Glomerular endothelial cell (primary cell): ENCODE data around the gene DDX27. TPM values are rescaled to one million over a fixed set of nuclear protein-coding genes. Genes with fewer than 3 reads are reported as not detected.

ENCODE experiments used
- DNase-seq: peaks from one replicate; pipeline ENCODE4 v3.0.0-alpha.2; 2011; ENCODE audit warnings: low read depth, low spot score; ENCODE audit errors: extremely low read depth
- total RNA-seq: library from RNA; depleted of rRNA; stranded (reverse); fragments of >200 nt; gene quantifications from 2 replicates; pipeline ENCODE4 v1.2.3, GENCODE V29; 2015

Gene DDX27
- total RNA-seq, 1 donor from 2014 or later = 26.3 TPM

GRCh38 chr20:49247792-49248191, 28.6 kb downstream of the DDX27 start:
- DNase-seq = peak; percentile 62

GRCh38 chr20:49248301-49248700, 29.1 kb downstream of the DDX27 start:
- no peak for DNase-seq

DNA sequence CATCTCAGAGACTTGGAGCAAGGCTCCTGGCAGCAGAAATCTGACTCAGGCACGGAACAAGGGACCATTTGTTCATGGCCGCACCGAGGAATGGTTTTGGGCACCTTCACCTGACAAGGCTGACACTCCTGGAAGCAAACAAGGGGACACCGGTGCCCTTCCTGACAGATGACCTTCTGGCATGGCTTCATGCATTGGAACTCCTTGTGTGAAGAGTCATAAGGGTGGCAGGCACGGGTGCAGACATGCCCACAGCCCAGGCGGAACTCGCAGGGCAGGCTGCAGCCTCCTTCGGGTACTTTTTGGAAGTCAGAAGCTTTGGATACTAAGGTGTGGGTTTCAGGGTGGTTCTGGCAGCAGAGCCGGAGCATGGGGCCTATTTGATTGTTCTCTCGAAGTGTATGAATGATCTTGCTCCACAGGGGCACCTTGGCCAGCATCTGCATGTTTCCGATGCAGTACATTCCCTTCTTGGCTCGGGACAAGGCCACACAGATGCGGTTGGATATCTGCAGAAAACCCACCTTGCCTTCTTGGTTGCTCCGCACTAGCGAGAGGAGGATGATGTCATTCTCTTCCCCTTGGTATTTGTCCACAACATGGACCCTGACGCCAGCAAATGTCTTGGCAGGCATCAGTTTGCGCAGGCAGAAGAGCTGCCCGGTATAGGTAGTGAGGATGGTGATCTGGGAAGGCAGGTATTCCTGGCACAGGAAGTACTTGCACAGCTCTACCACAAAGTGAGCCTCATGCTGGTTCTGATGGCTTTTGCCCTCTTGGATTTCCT, 29.9 kb downstream of the DDX27 start:
- DNase-seq = no peak

- no peak for DNase-seq
Observed at GRCh38 chr20:49252556-49253350, 33.5 kb downstream of the DDX27 start.

- DNase-seq = no peak
Observed at GRCh38 chr20:49256261-49256660, 37.0 kb downstream of the DDX27 start.

DNA sequence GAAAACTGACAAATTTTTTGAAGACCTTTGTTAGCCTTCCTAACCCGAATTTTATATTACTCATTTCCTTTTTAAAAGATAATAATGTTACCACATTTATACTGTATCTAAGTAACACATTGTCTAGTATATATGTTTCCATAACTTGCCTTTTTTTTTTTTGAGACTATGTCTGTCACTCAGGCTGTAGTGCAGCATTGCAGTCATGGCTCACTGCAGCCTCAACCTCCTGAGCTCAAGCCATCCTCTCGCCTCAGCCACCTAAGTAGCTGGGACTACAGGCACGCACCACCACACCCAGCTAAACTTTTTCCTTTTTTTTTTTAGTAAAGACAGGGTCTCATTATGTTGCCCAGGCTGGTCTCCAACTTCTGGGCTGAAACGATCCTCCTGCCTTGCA, 40.1 kb downstream of the DDX27 start:
- DNase-seq = no peak

DNA sequence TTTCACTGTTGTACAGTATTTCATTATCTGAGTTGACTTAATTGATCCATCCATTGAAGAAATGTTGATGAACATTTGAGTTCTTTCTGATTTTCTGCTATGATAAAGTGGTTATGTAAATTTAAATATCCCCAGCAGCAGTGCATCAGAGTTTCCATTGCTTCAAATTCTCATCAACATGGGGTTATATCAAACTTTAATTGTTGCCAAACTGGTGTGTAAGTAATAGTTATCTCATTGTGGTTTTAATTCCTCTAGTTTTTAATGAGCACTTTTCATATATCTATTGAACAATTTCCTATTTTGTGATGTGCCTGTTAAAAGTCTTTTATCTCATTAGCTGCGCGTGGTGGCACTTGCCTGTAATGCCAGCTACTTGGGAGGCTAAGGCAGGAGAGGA, 40.6 kb downstream of the DDX27 start:
- no peak for DNase-seq

GRCh38 chr20:49260218-49260617, 41.0 kb downstream of the DDX27 start:
- no peak for DNase-seq

GRCh38 chr20:49261173-49261572, 42.0 kb downstream of the DDX27 start:
- no peak for DNase-seq

- no peak for DNase-seq
Observed at GRCh38 chr20:49262444-49262843, 43.2 kb downstream of the DDX27 start.

GRCh38 chr20:49267327-49267726, 48.1 kb downstream of the DDX27 start:
- no peak for DNase-seq

DNA sequence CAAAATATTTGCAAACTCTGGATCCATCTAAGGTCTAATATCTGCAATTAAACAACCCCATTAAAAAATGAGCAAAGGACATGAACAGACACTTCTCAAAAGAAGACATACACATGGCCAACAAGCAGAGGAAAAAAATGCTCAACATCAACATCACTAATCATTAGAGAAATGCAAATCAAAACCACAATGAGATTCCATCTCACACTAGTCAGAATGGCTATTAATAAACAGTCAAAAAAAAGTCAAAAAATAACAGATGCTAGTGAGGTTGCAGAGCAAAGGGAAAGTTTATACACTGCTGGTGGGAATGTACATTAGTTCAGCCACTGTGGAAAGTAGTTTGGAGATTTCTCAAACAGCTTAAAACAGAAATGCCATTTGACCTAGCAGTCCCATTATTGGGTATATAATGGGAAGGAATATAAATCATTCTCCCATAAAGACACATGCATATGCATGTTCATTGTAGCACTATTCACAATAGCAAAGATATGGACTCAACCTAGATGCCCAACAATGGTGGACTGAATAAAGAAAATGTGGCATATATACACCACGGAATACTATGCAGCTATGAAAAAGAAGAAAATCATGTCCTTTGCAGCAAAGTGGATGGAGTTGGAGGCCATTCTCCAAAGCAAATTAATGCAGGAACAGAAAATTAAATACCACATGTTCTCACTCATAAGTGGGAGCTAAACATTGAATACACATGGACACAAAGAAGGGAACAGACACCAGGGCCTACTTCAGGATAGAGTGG, 49.6 kb downstream of the DDX27 start:
- DNase-seq = no peak

GRCh38 chr20:49270177-49270576, 51.0 kb downstream of the DDX27 start:
- DNase-seq = no peak

DNA sequence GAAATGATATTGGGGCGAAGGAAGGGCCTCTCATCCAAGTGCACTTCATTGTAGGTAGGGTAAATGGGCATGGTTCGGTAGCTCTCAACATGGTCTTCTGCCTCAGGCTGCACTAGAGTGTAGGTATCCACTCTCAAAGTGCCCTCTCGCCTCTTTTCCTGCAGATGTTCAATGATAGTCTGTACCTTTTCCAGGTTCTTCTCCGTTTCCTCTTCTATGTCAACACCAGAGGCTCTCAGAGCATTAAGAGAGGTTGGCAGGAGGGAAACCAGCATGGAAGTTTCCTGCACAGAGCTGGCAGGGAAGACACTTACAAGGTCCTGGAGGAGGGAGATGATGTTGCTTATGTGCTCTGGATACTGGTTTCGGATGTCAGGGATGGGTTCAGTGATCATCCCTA, 51.5 kb downstream of the DDX27 start:
- no peak for DNase-seq

GRCh38 chr20:49272654-49273053, 53.4 kb downstream of the DDX27 start:
- no peak for DNase-seq

GRCh38 chr20:49273696-49274277, 54.6 kb downstream of the DDX27 start:
- DNase-seq = no peak

GRCh38 chr20:49275216-49275615, 56.0 kb downstream of the DDX27 start:
- DNase-seq = no peak

GRCh38 chr20:49275636-49276035, 56.4 kb downstream of the DDX27 start:
- DNase-seq = no peak

- no peak for DNase-seq
Observed at GRCh38 chr20:49276161-49276960, 57.1 kb downstream of the DDX27 start.
